Sigmoid colon (tissue), 4 donors: Measurements from ENCODE around the gene SKA2.

Source experiments
- EP300 ChIP-seq, 4 donors: sonication (generic); formaldehyde crosslinking; IDR thresholded peaks; one replicate each; pipeline ENCODE4 v1.6.1; 2017; ENCODE audit warnings: antibody characterized with exemption in 4 of 4
- POLR2A ChIP-seq, 2 donors: fragments of 450-650 bp; IDR thresholded peaks; one replicate each; pipeline ENCODE4 v1.6.1; 2016; ENCODE audit warnings: antibody characterized with exemption in 2 of 2, mild to moderate bottlenecking in 2 of 2, moderate library complexity in 2 of 2
- TF ChIP-seq, protein P1 (sequence below), 4 experiments: fragments of 450-650 bp in 3 of 4; fragments of 200-600 bp in 1 of 4; IDR thresholded peaks; one replicate each; pipeline ENCODE4 v1.5.1; 2016 to 2019; ENCODE audit warnings: antibody characterized with exemption in 4 of 4, mild to moderate bottlenecking in 3 of 4, moderate library complexity in 2 of 4

GRCh38 chr17:59093145-59093701 is 61.8 kb downstream of the SKA2 start:
- TF ChIP-seq, protein P1, sequence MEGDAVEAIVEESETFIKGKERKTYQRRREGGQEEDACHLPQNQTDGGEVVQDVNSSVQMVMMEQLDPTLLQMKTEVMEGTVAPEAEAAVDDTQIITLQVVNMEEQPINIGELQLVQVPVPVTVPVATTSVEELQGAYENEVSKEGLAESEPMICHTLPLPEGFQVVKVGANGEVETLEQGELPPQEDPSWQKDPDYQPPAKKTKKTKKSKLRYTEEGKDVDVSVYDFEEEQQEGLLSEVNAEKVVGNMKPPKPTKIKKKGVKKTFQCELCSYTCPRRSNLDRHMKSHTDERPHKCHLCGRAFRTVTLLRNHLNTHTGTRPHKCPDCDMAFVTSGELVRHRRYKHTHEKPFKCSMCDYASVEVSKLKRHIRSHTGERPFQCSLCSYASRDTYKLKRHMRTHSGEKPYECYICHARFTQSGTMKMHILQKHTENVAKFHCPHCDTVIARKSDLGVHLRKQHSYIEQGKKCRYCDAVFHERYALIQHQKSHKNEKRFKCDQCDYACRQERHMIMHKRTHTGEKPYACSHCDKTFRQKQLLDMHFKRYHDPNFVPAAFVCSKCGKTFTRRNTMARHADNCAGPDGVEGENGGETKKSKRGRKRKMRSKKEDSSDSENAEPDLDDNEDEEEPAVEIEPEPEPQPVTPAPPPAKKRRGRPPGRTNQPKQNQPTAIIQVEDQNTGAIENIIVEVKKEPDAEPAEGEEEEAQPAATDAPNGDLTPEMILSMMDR (IDR thresholded peaks at IDR 0.05), result no peak
- no peak for TF ChIP-seq POLR2A (IDR thresholded peaks at IDR 0.05)
- TF ChIP-seq EP300 (IDR thresholded peaks at IDR 0.05), result no peak
